HG03095 (cell line): Measurements from ENCODE around the gene SNRNP35.
"Not testable (repeated sequence)": the region's sequence is repeated elsewhere in the genome, so short reads cannot be mapped to it uniquely, and the experiment has no call there.

Experiments used
- ATAC-seq: cut with Tn5 transposase; IDR thresholded peaks from one replicate; pipeline ENCODE4 v1.9.1; 2021; ENCODE audit warnings: moderate library complexity; ENCODE audit not compliant: unreplicated experiment

SNRNP35 gene

GRCh38 chr12:123488539-123489230 is 30.7 kb downstream of the SNRNP35 start:
- ATAC-seq, result no peak

- ATAC-seq, result no peak
Measured at GRCh38 chr12:123489580-123489979, 31.6 kb downstream of the SNRNP35 start.

- no peak for ATAC-seq
Measured at GRCh38 chr12:123490089-123490488, 32.1 kb downstream of the SNRNP35 start.

- ATAC-seq, result no peak
Measured at GRCh38 chr12:123491056-123491455, 33.1 kb downstream of the SNRNP35 start.

GRCh38 chr12:123491481-123491880 is 33.5 kb downstream of the SNRNP35 start:
- no peak for ATAC-seq

- not testable (repeated sequence) for ATAC-seq
Measured at GRCh38 chr12:123492339-123493039, 34.5 kb downstream of the SNRNP35 start.

GRCh38 chr12:123494124-123494851 is 36.3 kb downstream of the SNRNP35 start:
- no peak for ATAC-seq

GRCh38 chr12:123497065-123497464 is 39.1 kb downstream of the SNRNP35 start:
- ATAC-seq, result no peak

- no peak for ATAC-seq
Measured at GRCh38 chr12:123498126-123498825, 40.3 kb downstream of the SNRNP35 start.

- no peak for ATAC-seq
Measured at GRCh38 chr12:123499332-123499731, 41.4 kb downstream of the SNRNP35 start.

GRCh38 chr12:123502163-123502704 is 44.3 kb downstream of the SNRNP35 start:
- no peak for ATAC-seq

GRCh38 chr12:123506059-123506842 is 48.3 kb downstream of the SNRNP35 start:
- ATAC-seq, result no peak

GRCh38 chr12:123506843-123507236 is 48.9 kb downstream of the SNRNP35 start:
- no peak for ATAC-seq

- ATAC-seq, result no peak
Measured at GRCh38 chr12:123512838-123513665, 55.1 kb downstream of the SNRNP35 start.

- ATAC-seq, result no peak
Measured at GRCh38 chr12:123513805-123514204, 55.9 kb downstream of the SNRNP35 start.

GRCh38 chr12:123514582-123515221 is 56.8 kb downstream of the SNRNP35 start:
- ATAC-seq, result not testable (repeated sequence)

GRCh38 chr12:123516216-123516780 is 58.4 kb downstream of the SNRNP35 start:
- no peak for ATAC-seq
